T1000 (cell line): ENCODE data around the gene THSD4.
"Not testable (repeated sequence)": the region's sequence is repeated elsewhere in the genome, so short reads cannot be mapped to it uniquely, and the experiment has no call there.

Source experiments
- DNase-seq: peaks from one replicate; lab custom pipeline; 2025; ENCODE audit warnings: mixed read lengths; lab: John Stamatoyannopoulos, UW

THSD4 gene

GRCh38 chr15:71716990-71717389, 601.7 kb downstream of the THSD4 start:
- DNase-seq = no peak

GRCh38 chr15:71718116-71718910, 603.0 kb downstream of the THSD4 start:
- DNase-seq = no peak

GRCh38 chr15:71723344-71723743, 608.1 kb downstream of the THSD4 start:
- DNase-seq = no peak

DNA sequence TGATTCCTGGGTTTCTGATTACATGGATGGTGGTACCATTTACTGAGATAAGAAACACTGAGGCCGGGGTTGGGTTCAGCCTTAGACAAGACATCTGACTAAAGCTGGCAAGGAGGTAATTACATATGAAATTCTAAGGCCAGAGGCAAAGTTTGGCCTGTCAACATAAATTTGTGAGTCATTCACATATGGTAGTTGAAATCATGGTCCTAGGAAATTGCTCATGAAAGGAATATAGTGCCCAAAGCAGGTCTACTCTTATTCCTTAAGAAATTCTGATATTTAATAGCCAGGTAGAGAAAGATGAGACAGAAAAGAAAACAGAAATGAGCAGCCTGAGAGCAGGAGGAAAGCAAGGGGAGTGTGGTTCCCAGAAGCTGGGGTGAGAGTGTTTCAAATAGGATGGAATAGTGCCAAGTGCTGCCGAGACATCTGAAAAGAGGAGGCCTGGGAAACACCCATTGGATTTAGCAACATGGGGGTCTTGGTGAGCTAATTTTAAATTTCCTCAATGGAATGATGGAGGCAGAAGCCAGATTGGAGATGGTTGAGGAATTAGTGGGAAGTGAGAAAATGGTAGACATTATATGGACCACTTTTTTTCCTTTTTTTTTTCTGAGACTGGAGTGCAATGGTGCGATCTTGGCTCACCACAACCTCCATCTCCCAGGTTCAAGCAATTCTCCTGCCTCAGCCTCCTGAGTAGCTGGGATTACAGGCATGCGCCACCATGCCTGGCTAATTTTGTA, 610.1 kb downstream of the THSD4 start:
- not testable (repeated sequence) for DNase-seq

GRCh38 chr15:71728881-71729280, 613.6 kb downstream of the THSD4 start:
- DNase-seq = no peak

DNA sequence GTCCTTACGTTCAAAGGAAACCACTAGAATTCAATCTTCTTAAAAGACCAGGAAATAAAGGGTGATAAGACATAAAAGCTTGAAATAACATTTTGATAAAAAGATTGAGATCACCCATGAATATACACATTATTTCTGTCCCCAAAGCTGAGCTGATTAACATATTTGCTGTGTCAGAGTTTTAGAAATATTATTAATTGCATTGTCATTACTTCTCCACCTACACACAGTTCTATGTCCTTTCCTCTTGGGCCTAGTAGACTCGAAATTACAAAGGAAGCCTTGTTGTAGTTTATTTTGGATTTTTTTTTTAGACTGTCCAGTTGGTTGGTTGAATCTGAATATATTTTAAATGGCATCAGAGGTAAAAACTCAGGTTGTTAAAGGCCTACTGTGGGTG, 614.0 kb downstream of the THSD4 start:
- DNase-seq = no peak

DNA sequence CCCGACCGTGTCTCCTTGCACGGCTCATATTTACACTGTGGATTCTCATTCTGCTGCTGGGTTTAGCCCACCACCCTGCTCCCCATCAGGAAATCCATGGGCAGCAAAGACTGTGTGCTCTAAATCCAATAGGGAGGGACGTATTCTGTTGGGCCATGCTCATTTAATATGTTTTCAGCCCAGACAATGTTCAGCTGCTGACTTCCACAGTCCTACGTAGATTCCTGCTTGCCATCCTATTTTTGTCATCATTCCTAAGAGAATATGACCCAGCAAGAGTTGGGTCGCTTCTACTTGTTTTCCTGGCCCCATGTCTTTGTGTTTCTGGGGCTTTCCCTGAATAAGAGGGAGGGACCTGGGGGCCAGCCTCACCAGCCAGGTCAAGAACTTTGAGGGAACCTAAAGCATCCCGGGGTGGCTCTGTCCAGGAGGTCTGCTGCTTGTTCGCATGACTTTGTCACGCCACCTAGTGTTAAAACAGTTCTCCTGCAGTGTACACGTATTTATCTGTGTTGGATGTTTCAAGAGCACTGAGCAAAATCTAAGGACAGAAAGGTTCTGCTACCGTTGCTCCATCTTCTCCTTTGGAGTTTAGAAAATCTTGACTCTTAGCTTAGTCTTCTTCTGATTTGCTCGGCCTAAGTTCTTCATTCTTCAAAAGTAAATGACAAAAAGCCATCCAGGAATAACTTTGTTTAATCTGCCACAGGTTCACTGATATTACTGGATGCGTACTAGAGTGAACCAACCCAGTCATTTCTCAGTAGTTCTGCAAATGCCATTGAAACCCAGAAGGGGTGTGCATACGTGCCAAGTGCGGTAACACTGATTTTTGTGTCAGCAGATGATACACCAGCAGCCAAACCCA, 615.2 kb downstream of the THSD4 start:
- DNase-seq = peak; percentile 21

DNA sequence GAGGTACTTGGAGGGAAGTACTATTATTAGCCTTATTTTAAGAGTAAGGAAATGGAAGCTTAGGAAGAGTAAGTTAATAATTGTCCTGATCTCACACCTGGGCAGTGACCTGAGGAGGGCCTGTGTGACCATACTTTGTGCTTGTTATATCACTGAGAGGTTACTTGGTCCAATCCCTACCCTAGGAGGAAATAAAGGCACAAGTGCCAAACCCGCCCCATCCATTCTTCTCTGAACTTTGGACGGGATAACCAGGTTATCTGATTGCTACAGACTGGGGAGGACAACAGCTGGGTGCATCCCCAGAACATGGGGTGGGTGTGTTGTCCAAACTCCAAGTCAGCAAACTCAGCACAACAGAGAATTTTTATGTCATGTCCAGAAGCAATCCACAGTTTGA, 617.4 kb downstream of the THSD4 start:
- DNase-seq = no peak

DNA sequence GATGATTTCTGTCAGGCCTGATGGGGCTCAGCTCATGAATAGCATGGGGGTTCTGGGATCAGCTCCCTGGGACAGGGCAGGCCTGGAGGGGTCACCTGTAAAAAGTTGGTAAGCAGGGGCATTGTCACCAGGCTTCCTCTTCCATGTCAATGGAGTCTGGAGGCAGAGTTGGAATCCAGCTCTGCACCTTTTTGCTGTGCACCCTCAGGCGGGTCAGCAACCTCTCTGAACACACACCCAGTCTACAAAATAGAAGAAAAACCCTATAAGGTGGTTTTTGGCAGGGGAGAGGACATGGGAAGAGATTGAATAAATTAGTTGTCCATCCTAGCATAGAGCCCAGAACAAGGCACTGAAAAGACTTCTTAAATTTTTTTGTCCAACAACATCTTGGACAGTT, 617.9 kb downstream of the THSD4 start:
- no peak for DNase-seq

DNA sequence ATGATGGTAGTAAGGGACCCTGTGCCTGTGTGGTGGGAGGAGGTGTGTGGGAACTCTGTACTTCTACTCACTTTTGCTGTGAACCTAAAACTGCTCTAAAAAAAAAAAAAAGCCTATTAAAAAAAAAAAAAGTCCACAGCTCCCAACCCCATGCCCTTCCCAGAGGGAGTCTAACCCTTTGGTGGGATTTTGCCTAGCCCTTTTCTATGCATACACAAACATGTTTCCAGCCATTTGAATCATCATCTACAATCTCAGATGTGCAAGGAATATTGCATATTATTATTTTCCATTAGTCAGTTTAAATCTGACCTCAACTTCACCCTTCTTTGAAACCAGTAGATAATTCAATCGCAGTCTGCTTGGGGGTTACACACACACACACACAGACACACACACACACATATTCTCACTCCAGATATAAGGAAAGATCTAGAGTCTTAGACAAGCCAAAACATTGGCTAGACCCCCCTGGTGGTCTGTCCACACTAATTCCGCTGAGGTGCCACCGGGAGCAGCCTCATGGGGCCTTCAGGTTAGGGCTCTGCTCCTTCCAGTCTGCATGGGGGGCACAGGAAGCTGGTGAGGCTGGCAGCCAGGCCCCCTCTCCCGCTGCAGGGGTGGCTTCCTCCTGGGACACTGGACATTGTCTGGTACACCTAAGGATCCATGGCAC, 619.6 kb downstream of the THSD4 start:
- DNase-seq = no peak

GRCh38 chr15:71735385-71735757, 620.1 kb downstream of the THSD4 start:
- no peak for DNase-seq

GRCh38 chr15:71736286-71736947, 621.1 kb downstream of the THSD4 start:
- no peak for DNase-seq

DNA sequence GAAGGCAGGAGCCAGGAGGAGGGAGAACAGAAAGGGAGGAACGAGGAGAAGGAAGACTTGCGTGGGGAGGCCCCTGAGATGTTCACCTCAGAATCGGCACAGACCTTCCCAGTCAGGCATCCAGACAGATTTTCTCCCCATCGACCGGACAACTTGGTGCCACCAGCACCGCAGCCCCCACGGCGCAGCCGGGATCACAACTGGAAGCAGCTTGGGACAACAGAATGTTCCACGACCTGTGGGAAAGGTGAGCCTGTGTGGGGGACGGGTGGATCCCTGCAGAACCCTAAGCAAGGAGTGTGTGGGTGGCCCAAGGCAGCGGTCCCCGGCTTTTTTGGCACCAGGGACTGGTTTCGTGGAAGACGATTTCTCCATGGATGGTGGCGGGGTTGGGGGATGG, 622.5 kb downstream of the THSD4 start:
- no peak for DNase-seq

DNA sequence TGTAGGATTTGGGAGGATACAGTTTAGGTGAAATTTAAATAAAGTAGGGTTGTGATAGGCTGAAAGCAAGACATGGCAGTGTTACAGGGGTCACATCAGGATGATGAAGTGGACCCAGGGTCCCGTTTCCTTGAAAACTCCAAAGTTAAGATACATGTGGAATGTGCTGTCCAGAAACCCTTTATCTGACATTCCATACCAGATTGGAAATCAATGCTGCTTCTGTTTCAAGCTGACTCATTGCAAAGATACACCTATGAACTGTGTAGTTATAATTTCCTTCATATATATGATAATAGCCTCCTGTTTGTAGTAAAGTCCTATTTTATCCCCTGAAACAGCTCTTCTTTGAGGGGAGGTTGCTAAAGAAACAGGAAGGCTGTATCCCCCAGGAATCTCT, 624.1 kb downstream of the THSD4 start:
- no peak for DNase-seq

DNA sequence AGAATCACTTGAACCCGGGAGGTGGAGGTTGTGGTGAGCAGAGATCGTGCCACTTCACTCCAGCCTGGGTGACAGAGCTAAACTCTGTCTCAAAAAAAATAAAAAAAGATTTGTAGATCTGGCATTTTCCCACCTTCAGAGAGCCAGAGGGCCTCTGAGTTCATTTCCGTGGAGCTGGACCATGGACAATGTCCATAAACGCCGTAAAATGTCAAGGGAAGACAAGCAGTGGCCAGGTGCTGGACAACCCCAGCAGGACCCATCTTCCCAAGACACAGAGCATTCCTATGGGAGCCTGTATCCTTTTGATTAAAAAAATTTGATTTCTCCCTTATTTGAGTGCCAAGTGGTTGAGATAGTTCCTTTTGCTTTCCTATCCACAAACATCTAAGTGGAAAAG, 627.7 kb downstream of the THSD4 start:
- no peak for DNase-seq

- peak; percentile 8 for DNase-seq
These were observed 628.7 kb downstream of the THSD4 start for GRCh38 chr15:71743861-71744382.

DNA sequence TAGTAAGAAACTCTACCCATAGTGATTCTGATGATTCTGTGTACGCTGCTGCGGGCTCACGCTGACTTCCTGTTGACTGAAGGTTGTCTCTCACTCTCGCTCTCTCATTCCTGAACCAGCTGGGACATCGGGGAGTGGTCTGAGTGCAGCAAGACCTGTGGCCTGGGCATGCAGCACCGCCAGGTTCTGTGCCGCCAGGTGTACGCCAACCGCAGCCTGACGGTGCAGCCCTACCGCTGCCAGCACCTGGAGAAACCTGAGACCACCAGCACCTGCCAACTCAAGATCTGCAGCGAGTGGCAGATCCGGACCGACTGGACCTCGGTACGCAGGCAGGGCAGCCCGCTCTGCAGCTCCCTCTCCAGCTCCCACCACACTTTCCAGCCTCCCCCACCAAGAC, 631.4 kb downstream of the THSD4 start:
- no peak for DNase-seq

DNA sequence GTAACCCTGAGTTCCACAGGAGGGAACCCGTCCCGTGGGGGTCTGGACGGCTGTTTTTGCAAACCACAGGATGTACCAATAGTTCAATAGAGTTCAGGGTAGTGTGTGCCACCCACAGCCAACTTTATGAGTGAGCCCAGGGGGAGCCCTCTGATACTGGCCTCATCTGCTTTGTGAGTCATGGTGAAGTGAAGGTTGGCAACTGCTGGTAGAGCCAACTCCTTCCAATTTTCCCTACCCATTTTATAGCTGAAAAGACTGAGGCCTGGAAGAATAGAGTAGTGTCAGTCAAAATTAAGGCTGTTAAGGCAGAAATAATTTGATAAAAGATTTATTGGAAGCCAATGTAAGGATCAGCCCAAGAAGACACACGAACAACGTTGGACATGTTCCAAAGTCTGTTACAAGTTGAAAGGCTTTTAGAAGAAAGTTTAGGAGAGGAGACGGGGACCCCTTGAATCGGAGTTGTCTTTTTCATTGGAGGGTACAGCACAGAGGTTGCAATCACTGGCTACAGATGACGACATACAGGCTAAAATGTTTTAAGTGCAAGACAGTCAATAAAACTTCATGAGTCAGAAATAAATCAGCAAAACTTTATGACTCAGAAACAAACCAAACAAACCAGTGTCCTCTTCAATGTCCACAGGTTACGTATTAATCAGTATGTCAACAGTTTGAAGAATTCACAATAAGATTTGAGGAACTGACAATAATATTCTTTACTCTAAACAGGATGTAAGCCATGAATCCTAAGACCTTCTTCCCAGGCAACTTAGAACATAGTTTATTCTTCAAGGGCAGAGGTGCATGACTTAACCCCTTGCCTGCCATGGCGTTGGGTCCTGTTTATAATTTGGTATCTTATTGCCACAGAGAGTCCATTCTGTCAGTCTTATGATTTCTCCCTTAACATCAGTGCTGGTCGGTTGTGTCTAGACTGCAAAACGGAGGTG, 632.1 kb downstream of the THSD4 start:
- peak; percentile 34 for DNase-seq

GRCh38 chr15:71748293-71748718, 633.0 kb downstream of the THSD4 start:
- peak; percentile 62 for DNase-seq

- no peak for DNase-seq
These were observed 634.2 kb downstream of the THSD4 start for GRCh38 chr15:71749500-71749899.
